HEK293T (cell line): Measurements from ENCODE around the gene NSMCE1.

ENCODE experiments used
- CTCF ChIA-PET: fragments of 350-600 bp; formaldehyde crosslinking; extraction: SDS; loops from one replicate; lab custom pipeline; 2021; ENCODE audit warnings: antibody characterized with exemption, inconsistent platforms; lab: Yijun Ruan, JAX
- POLR2A ChIA-PET: fragments of 350-600 bp; formaldehyde crosslinking; extraction: SDS; loops from one replicate; lab custom pipeline; 2020; ENCODE audit warnings: antibody characterized with exemption, inconsistent platforms; lab: Yijun Ruan, JAX
- DNase-seq: peaks from one replicate; pipeline ENCODE4 v3.0.0; 2012; ENCODE audit warnings: mixed read lengths; ENCODE audit errors: extremely low spot score
- ARNT ChIP-seq: fragments of 450-650 bp; IDR thresholded peaks from 2 replicates; pipeline ENCODE4 v1.6.1; 2017; ENCODE audit warnings: mild to moderate bottlenecking
- BHLHE40 ChIP-seq: fragments of 450-650 bp; IDR thresholded peaks from 2 replicates; pipeline ENCODE4 v1.6.1; 2016; ENCODE audit warnings: mild to moderate bottlenecking, moderate library complexity, borderline replicate concordance
- CTBP1 ChIP-seq: fragments of 450-650 bp; IDR thresholded peaks from 2 replicates; pipeline ENCODE4 v1.6.1; 2016; ENCODE audit warnings: borderline replicate concordance
- ELF4 ChIP-seq: fragments of 450-650 bp; IDR thresholded peaks from 2 replicates; pipeline ENCODE4 v1.6.1; 2017; ENCODE audit warnings: antibody characterized with exemption
- FOXA1 ChIP-seq: fragments of 450-650 bp; IDR thresholded peaks from 2 replicates; pipeline ENCODE4 v1.6.1; 2016; ENCODE audit warnings: mild to moderate bottlenecking
- FOXK2 ChIP-seq: fragments of 450-650 bp; IDR thresholded peaks from 2 replicates; pipeline ENCODE4 v1.6.1; 2016; ENCODE audit warnings: mild to moderate bottlenecking
- FOXM1 ChIP-seq: fragments of 450-650 bp; IDR thresholded peaks from 2 replicates; pipeline ENCODE4 v1.6.1; 2017; ENCODE audit warnings: mild to moderate bottlenecking, borderline replicate concordance
- HDGF ChIP-seq: fragments of 450-650 bp; IDR thresholded peaks from 2 replicates; pipeline ENCODE4 v1.6.1; 2017; ENCODE audit warnings: antibody characterized with exemption, borderline replicate concordance
- L3MBTL2 ChIP-seq: fragments of 450-650 bp; conservative IDR thresholded peaks from 2 replicates; pipeline ENCODE4 v1.6.1; 2016; ENCODE audit warnings: mild to moderate bottlenecking
- LEF1 ChIP-seq: fragments of 450-650 bp; IDR thresholded peaks from 2 replicates; pipeline ENCODE4 v1.6.1; 2017; ENCODE audit warnings: mild to moderate bottlenecking, borderline replicate concordance
- NFRKB ChIP-seq: fragments of 450-650 bp; IDR thresholded peaks from 2 replicates; pipeline ENCODE4 v1.6.1; 2016; ENCODE audit warnings: mild to moderate bottlenecking, moderate library complexity
- SP1 ChIP-seq: fragments of 450-650 bp; IDR thresholded peaks from 2 replicates; pipeline ENCODE4 v1.6.1; 2017
- SUZ12 ChIP-seq: fragments of 450-650 bp; IDR thresholded peaks from 2 replicates; pipeline ENCODE4 v1.6.1; 2016; ENCODE audit warnings: mild to moderate bottlenecking
- TARDBP ChIP-seq: fragments of 450-650 bp; IDR thresholded peaks from 2 replicates; pipeline ENCODE4 v1.6.1; 2016
- ZNF384 ChIP-seq: fragments of 450-650 bp; IDR thresholded peaks from 2 replicates; pipeline ENCODE4 v1.6.1; 2016
- TF ChIP-seq, protein P1 (sequence below): fragments of 450-650 bp; IDR thresholded peaks from 2 replicates; pipeline ENCODE4 v1.6.1; 2016

The NSMCE1 gene

DNA sequence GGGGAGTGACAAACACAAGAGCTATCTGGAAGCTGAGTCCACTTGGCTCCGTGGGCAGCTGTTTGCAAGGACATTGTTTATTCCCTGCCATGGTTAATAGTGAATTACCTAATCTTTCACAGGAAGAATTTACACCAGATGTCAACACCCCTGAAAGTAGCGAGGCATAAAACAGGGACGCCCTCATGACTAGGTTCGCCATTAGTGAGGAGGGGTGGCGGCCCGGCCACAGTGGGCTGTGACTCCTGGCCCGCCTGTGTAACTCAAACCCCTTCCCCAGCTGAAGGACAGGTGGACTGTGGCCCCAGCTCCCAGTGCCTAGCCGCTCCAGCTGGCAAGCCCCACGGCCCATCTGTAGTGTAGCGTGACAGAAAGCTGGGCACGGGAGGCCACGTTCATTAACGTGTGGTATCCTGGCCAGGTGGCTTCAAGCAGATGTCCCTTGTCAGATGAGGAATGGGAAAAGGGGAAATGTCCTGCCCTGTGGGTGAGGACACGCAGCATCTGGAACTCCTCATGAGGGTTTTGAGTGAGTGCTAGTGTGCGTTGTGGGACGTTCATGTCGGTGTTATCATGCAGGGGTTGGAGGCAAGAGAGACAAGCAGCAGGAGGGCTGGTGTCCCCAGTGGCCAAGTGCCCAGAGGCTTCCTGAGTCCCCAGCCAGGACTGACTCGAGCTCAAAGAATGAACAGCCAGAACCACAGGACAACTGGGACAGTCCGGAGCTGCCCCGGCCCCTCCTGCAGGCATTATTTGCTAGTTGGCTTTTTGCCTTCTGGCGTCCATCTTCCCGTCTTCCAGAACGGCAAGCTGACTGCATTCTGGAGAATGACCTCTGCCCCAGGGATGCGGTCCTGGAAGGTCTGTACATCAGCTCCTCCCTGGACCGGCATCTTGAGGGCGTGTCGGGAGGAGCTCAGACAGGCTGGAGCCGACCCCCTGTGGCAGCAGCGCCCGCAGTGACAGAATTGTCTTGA lies 46.0 kb downstream of the NSMCE1 start:
- POLR2A ChIA-PET: interaction anchor here (1.1 to 2.1 kb wide), 2 partner anchors 19 to 46 kb away, joined by 3 to 9 read pairs; partner anchors contain the start of genes KDM8 and NSMCE1
- no peak for DNase-seq
- TF ChIP-seq NFRKB (no peak), LEF1 (no peak), ZNF384 (no peak), SP1 (no peak), L3MBTL2 (no peak), FOXK2 (no peak), ARNT (no peak), HDGF (no peak), CTBP1 (no peak), FOXA1 (no peak), BHLHE40 (no peak), SUZ12 (no peak), TARDBP (no peak), FOXM1 (no peak), ELF4 (no peak)
- TF ChIP-seq, protein P1, sequence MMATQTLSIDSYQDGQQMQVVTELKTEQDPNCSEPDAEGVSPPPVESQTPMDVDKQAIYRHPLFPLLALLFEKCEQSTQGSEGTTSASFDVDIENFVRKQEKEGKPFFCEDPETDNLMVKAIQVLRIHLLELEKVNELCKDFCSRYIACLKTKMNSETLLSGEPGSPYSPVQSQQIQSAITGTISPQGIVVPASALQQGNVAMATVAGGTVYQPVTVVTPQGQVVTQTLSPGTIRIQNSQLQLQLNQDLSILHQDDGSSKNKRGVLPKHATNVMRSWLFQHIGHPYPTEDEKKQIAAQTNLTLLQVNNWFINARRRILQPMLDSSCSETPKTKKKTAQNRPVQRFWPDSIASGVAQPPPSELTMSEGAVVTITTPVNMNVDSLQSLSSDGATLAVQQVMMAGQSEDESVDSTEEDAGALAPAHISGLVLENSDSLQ: no peak
- CTCF ChIA-PET: interaction anchor here (1.0 to 1.3 kb wide), 2 partner anchors 13 to 14 kb away, joined by 4 to 6 read pairs; no protein-coding TSS in a partner anchor

DNA sequence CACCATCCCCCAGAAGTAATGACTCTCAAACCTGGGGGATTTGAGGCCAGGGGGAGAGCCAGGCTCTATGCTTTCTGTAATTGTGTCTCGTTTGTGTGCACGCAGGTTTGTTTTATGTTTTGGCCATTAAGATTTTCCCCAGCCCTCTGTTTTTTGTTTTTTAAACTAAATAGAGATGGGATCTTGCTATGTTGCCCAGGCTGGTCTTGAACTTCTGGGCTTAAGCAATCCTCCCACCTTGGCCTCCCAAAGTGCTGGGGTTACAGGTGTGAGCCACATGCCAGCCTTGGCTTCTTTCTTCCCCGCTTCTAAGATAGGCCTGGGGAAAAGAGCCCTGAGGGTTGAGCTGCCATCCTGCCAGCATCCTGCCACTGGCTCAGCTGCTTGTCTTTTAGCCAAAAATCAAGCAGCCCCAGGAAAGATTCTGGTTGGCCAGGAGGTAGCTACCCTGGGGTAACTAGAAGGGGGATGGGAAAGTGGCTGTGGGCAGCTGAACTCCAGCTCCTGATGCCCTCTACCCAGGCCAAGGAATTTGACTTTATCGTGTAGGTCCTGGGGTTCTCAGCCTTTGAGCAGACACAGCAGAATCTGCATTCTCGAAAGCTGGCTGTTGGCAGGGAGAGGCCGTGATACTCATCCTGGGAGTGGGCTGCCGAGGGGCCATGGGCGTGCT lies 46.9 kb downstream of the NSMCE1 start:
- ChIA-PET CTCF (interaction anchor here (1.3 kb wide), 1 partner anchor 15 kb away, joined by 4 read pairs; no protein-coding TSS in a partner anchor), POLR2A (interaction anchor here (2.1 kb wide), 1 partner anchor 18 kb away, joined by 9 read pairs; the partner anchor contains the start of gene KDM8)
- TF ChIP-seq L3MBTL2 (no peak), FOXK2 (no peak), TARDBP (no peak), NFRKB (no peak), BHLHE40 (no peak), LEF1 (no peak), FOXM1 (no peak), ELF4 (no peak), FOXA1 (no peak), HDGF (no peak), ZNF384 (no peak), CTBP1 (no peak), ARNT (no peak), SUZ12 (no peak), SP1 (no peak)
- TF ChIP-seq, protein P1: no peak
- DNase-seq: no peak

DNA sequence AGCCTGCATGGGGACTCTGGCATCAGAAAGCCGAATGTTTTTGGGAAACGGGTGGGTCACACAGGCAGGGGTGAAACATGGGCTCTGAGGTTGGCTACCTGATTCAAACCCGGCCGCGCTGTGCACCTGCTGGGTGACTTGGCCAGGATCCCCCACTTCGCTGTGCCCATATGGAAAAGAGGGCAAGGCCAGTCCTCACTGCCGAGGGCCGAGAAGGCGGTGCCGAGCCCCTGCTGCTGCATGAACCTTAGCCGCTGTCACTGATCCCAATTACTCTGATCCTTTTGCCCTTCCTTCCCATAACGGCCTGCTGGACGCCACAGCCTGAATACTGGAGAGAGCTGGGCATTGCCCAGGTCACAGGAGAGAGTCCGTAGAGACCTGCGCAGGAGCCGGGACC lies 47.6 kb downstream of the NSMCE1 start:
- ChIA-PET CTCF (no interaction called here), POLR2A (no interaction called here)
- no peak for DNase-seq
- TF ChIP-seq HDGF (no peak), LEF1 (no peak), ZNF384 (no peak), NFRKB (no peak), FOXA1 (no peak), TARDBP (no peak), CTBP1 (no peak), SP1 (no peak), BHLHE40 (no peak), L3MBTL2 (no peak), FOXK2 (no peak), ELF4 (no peak), FOXM1 (no peak)
- TF ChIP-seq, protein P1: no peak

DNA sequence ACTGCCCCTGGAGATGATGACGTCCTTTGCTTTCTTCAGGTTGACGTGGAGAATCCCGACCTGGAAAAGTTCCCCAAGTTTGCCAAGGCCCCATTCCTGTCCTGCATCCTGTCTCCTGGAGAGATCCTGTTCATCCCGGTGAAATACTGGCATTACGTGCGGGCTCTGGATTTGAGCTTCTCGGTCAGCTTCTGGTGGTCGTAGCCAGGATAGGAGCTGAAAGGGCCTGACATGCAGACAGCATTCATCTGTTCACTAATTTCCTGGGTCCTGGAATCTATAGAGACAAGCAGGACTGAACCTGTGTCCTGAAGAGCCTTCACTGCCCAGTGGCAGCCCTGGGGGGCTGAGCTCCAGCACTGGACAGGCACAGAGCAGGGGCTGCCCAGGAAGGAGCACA lies 48.0 kb downstream of the NSMCE1 start:
- ChIA-PET POLR2A (no interaction called here), CTCF (no interaction called here)
- TF ChIP-seq, protein P1: no peak
- TF ChIP-seq CTBP1 (no peak), FOXA1 (no peak), L3MBTL2 (no peak), SUZ12 (no peak), ELF4 (no peak), TARDBP (no peak), ARNT (no peak), SP1 (no peak), ZNF384 (no peak), HDGF (no peak), LEF1 (no peak), BHLHE40 (no peak), NFRKB (no peak), FOXK2 (no peak), FOXM1 (no peak)
- no peak for DNase-seq
